NCI-H2227 treated with DMSO at 0.1 percent for 48 hours (cell line): Measurements from ENCODE around the gene AGPAT3.

ENCODE experiments used
- DNase-seq: peaks from one replicate; lab custom pipeline; 2025; lab: John Stamatoyannopoulos, UW

The AGPAT3 gene

GRCh38 chr21:43938751-43939442, 73.9 kb downstream of the AGPAT3 start:
- DNase-seq = no peak

GRCh38 chr21:43939443-43940328, 74.7 kb downstream of the AGPAT3 start:
- no peak for DNase-seq

DNA sequence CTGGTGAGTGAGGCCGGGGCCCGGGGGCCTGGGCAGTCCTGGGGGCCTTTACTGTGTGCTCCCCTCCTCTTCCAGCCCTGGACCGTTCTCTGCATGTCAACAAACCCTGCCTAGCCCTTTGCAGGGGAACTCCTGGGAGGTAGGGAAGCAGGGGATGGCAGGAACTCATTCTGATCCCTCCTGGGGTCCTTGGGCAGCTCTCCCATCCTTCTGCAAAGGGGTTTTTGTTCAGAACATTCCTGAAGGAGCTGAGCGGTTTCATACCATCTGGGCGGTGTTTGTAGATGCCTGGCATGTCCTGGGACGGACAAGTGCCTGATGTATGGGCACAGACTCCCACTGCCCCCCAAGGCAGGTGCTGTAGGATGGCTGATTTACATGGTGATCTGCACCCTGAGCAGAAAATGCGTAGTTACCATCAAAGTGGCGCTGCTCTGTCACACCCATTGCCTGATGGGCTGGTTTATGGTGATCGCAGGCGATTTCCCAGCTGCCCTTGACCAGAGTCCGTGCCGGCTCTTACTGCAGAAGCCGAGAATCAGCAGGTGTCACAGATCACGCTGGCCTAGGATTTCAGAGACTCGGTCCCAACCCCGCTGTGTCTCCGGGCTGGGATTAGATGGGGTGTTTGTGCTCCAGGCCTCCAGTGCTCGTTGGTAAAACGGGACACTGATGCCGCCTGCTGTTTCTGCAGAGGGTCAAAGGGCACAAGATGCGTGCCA, 75.5 kb downstream of the AGPAT3 start:
- no peak for DNase-seq

- DNase-seq = no peak
Measured at GRCh38 chr21:43942201-43942600, 77.2 kb downstream of the AGPAT3 start.

GRCh38 chr21:43942621-43943020, 77.6 kb downstream of the AGPAT3 start:
- no peak for DNase-seq

- no peak for DNase-seq
Measured at GRCh38 chr21:43943512-43944077, 78.6 kb downstream of the AGPAT3 start.

DNA sequence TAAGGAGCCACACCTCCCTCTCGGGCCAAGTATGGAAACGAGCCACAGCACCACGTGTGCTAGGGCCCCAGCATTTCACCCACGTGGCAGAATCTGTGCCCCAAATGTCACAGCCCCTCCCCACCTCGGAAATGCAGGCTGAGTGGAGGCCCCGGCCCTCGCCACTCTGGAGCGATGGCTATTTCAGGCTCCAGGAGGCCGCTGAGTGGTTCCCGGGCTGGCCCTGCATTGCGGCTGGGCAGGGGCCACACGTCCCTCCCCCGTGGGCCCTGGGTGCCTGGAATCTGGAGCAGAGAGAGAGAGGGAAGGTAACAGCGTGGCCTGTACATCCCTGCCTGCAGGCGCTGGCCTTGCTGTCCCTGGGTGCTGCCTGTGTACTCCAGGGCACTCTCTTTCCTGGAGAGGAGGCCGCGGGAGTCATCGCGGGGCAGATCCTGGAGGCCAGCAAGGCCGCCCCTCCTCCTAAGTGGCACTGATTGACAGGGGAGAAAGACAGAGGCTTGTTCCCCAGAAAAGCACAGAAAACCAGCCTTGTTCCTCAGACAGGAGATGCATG, 79.1 kb downstream of the AGPAT3 start:
- no peak for DNase-seq

- no peak for DNase-seq
Measured at GRCh38 chr21:43944757-43945156, 79.7 kb downstream of the AGPAT3 start.

DNA sequence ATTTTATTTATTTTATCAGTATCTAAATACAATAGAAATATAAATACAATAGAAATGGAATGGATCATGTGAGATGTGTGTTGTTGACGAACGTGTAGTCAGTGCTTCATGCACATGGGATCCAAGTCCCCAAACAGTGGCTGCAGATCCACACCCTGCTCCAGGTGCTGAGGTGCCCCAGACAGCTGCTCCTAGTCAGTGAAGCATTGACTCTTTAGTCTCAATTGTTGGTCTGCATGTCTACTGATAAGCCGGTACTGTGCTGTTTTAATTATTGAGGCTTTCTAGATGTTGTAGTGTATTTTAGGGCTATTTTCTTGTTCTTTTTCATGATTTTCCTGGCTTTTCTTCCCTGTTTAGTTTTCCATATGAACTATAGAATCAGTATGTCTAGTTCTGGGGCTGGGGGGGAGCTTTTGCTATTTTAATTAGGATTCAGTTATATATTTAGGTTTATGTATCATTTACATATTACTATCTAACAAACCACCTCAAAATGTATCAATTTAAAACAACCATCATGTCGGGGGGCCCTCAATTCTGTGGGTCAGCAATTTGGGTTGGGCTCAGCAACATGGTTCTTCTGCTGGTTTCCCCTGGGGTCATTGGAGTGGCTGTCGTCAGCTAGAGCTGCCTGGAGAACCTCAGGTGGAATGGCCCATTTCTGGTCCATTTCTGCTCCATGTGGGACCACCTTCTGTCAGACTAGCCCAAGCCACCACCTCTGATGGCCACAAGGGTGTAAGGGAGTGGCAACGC, 83.9 kb downstream of the AGPAT3 start:
- DNase-seq = no peak

DNA sequence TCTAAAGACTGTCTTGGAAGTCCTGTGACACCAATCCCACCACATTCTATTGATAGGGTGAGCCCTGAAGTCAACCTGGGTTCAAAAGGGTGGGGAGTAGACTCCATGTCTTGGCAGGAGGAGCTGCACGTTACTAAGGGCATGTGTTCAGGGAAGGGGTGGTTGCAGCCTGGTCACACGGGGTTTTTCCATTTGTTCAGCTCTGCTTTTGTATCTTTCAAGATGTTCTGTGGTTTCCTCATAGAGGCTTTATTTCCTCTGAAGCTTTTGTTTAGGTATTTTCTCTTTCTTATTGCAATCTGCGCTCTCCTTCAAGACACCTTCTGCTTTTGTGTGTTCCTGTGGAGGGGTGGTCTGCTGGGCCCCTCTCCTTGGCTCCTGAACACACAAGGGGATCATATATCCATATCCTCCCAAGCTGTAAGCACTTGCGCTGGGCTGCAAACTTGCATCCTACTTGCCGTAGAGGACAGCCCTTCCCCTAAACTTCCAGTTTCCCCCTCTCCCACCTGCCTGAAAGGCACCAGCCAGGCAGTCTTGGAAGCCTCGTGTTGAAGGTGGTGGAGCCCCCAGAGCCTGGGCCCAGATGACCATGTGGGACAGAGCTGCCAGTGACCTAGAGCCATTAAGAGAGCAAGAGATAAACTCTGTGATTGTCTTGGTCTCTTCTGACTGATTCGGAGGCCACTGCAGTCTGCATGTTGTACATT, 84.6 kb downstream of the AGPAT3 start:
- no peak for DNase-seq

DNA sequence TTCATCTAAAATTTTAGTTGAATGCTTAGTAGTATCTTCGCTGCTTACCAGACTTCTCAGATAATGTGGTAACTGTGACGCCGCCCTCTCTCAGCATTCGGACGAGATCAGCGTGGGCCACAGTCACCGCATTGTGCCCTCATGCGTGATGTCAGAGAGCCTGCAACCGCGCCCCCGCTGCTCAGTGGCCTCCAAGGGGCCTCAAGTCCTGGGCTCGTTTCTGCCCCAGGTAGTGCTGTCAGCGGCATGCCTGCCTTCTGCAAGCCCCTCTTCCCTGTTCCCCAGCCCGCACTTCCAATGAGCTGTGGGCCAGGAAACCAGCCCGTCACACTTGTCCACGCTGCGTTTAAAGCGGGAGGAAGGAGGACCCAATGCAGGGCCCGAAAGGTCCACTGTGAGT, 85.5 kb downstream of the AGPAT3 start:
- no peak for DNase-seq

DNA sequence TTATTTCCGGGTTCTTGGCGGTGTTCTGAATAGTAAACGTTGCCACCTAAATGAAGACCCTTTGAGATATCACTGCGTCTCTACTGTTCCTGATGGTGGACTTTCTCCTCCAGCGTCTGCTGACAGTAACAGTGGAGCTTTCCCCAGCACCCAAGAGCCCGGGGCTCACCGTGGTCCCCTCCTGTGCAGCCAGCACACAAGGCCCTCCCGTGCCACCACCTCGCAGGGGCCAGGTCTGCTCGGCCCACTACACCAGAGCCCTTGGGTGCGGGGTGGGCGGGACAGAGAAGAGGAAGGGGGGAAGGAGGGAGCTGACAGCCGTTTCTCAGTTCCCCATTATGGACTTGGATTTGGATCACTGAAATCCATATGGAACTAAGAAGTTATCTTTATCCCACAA, 85.9 kb downstream of the AGPAT3 start:
- no peak for DNase-seq

GRCh38 chr21:43951911-43952703, 87.1 kb downstream of the AGPAT3 start:
- DNase-seq = no peak

DNA sequence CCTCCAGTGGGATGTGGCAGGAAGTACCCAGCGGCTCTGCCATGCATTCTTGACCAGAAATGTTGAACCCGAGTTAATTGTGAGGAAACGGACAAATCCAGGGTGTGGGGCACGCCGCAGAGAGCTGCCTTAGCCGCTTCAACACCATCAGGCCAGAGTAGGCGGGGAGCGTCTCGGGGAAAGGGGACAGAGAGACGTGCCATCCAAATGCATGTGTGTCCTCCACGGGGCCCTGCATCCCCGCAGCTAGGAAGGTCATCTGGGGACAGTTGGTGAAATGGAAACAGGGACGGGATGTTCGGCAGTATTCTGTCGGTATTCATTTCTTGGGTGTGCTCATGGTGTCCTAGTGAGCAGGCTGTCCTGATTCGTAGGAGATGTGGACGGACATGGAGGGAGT, 88.0 kb downstream of the AGPAT3 start:
- no peak for DNase-seq

DNA sequence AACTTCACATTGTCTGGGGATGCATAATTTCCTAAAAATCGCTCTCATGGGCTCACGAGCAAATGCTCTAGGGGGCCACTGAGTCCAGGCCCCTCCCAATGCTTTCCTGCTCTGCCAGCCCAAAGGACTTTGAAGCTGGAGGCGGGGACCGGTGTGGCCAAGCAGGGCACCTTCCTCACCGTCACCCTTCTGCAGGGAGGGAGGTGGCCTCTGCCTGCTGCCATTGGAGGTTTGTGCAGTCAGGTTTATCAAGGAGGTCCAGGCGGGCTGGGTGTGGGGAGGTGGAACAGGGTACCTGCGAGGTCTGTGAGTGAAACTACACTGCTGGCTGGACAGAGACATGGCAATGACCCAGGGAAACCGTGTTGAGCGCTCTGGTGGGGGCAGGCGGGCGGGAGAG, 89.0 kb downstream of the AGPAT3 start:
- DNase-seq = no peak

- DNase-seq = no peak
Measured at GRCh38 chr21:43954896-43955295, 89.9 kb downstream of the AGPAT3 start.

GRCh38 chr21:43956019-43956669, 91.1 kb downstream of the AGPAT3 start:
- DNase-seq = no peak

GRCh38 chr21:43956670-43957035, 91.6 kb downstream of the AGPAT3 start:
- no peak for DNase-seq

GRCh38 chr21:43957128-43957571, 92.1 kb downstream of the AGPAT3 start:
- no peak for DNase-seq
